Stimulated activated memory B cell treated with anti-CD40 and anti-IgM and Interleukin-4, amounts not matched to agents 10 μg/mL and 1 μg/mL and 100 μg/mL, for 72 hours (primary cell): ENCODE data around the gene GTF2H1.

Experiments
- ATAC-seq: fragments of 150-1000 bp; cut with Tn5 transposase; 2 replicates; pipeline ENCODE4 v1.10.0; 2021
- H3K27ac Mint-ChIP-seq: one replicate; pipeline ENCODE4 v1.8.0; 2022; ENCODE audit warnings: mild to moderate bottlenecking, mixed read lengths
- H3K27me3 Mint-ChIP-seq: one replicate; pipeline ENCODE4 v1.8.0; 2022; ENCODE audit warnings: mixed read lengths
- H3K36me3 Mint-ChIP-seq: one replicate; pipeline ENCODE4 v1.8.0; 2022; ENCODE audit warnings: mixed read lengths
- H3K4me1 Mint-ChIP-seq: one replicate; pipeline ENCODE4 v1.8.0; 2022; ENCODE audit warnings: mixed read lengths
- H3K4me3 Mint-ChIP-seq: one replicate; pipeline ENCODE4 v1.8.0; 2022; ENCODE audit warnings: mild to moderate bottlenecking, moderate library complexity, mixed read lengths
- H3K9me3 Mint-ChIP-seq: one replicate; pipeline ENCODE4 v1.8.0; 2022; ENCODE audit warnings: mixed read lengths

GTF2H1 gene

DNA sequence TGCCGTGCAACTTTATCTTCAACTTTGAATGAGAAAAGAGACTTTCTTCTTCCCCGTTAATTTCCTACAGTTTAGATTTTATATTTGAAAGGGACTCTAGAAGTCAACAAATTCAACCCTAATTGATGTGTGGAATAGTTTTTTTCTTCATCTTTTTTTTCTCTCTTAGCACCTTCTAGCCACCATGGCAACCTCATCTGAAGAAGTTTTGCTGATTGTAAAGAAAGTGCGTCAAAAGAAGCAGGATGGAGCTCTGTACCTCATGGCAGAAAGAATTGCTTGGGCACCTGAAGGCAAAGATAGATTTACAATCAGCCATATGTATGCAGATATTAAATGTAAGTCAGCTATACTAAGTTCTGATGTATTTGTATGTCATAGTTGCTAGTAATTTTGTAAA, 10.5 kb downstream of the GTF2H1 start:
- ATAC-seq, result no peak
- Mint-ChIP-seq H3K27me3 (no peaks in the 10 kb centered on the region), H3K27ac (peak overlapping the region; percentile 73), H3K4me1 (peaks cover 39% of the 10 kb centered on the region), H3K9me3 (no peaks in the 10 kb centered on the region), H3K4me3 (no peak overlapping the region), H3K36me3 (peaks cover 62% of the 10 kb centered on the region)

- H3K27me3 Mint-ChIP-seq, result no peaks in the 10 kb centered on the region
- H3K4me1 Mint-ChIP-seq, result no peaks in the 10 kb centered on the region
Observed at GRCh38 chr11:18347471-18348125, 25.2 kb downstream of the GTF2H1 start.

GRCh38 chr11:18352581-18352980, 30.2 kb downstream of the GTF2H1 start:
- Mint-ChIP-seq H3K9me3 (no peaks in the 10 kb centered on the region), H3K27ac (no peak overlapping the region), H3K36me3 (peaks cover 47% of the 10 kb centered on the region), H3K4me1 (no peaks in the 10 kb centered on the region), H3K4me3 (no peak overlapping the region), H3K27me3 (no peaks in the 10 kb centered on the region)
- no peak for ATAC-seq

More at GRCh38 chr11:18347471-18348125, 25.2 kb downstream of the GTF2H1 start:
- H3K9me3 Mint-ChIP-seq, result no peaks in the 10 kb centered on the region
- no peak overlapping the region for H3K4me3 Mint-ChIP-seq
- peaks cover 45% of the 10 kb centered on the region for H3K36me3 Mint-ChIP-seq
- H3K27ac Mint-ChIP-seq, result no peak overlapping the region
- ATAC-seq, result no peak

- no peak overlapping the region for H3K4me3 Mint-ChIP-seq
- H3K27ac Mint-ChIP-seq, result no peak overlapping the region
- no peaks in the 10 kb centered on the region for H3K9me3 Mint-ChIP-seq
- H3K27me3 Mint-ChIP-seq, result no peaks in the 10 kb centered on the region
- no peaks in the 10 kb centered on the region for H3K4me1 Mint-ChIP-seq
- ATAC-seq, result no peak
- H3K36me3 Mint-ChIP-seq, result peaks cover 41% of the 10 kb centered on the region
Observed at GRCh38 chr11:18358646-18359045, 36.3 kb downstream of the GTF2H1 start.

DNA sequence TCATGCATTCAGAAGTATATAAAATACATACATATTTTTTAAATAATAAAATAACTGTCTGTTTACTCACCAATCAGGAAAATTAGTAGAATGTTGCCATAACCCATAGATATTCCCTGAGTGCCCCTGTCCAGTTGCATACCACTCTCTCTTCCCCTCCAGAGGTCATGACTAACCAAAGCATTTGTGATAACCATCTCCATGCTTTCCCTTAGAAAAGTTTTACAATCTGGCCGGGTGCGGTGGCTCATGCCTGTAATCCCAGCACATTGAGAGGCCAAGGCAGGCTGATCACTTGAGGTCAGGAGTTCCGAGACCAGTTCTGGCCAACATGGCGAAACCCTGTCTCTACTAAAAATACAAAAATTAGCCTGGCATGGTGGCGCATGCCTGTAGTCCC, 38.8 kb downstream of the GTF2H1 start:
- H3K36me3 Mint-ChIP-seq, result peaks cover 42% of the 10 kb centered on the region
- H3K27ac Mint-ChIP-seq, result no peak overlapping the region
- no peaks in the 10 kb centered on the region for H3K27me3 Mint-ChIP-seq
- no peaks in the 10 kb centered on the region for H3K9me3 Mint-ChIP-seq
- ATAC-seq, result no peak
- H3K4me1 Mint-ChIP-seq, result no peaks in the 10 kb centered on the region
- H3K4me3 Mint-ChIP-seq, result no peak overlapping the region

DNA sequence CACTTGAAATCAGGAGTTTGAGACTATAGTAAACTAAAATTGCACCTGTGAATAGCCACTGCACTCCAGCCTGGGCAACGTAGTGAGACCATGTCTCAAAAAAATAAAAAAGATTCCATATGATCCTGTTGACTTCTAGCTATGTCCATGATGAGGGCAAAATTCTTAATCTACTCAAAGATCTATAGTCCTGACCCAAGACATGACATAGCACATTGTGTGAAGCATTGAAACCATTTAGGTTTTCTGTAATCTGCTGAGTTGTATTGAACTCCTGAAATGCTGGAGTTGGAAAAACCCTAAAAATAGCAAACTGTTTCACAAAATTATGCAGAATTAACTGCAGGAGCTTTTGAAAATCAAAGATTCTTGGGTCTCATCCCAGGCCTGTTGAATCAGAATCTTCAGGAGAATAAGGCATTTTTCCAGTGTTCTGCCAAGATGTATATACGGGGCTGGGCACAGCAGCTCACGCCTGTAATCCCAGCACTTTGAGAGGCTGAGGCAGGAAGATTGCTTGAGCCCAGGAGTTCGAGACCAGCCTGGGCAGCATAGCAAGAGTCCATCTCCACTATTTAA, 42.2 kb downstream of the GTF2H1 start:
- H3K27ac Mint-ChIP-seq, result no peak overlapping the region
- no peaks in the 10 kb centered on the region for H3K4me1 Mint-ChIP-seq
- ATAC-seq, result no peak
- no peak overlapping the region for H3K4me3 Mint-ChIP-seq
- no peaks in the 10 kb centered on the region for H3K27me3 Mint-ChIP-seq
- H3K9me3 Mint-ChIP-seq, result no peaks in the 10 kb centered on the region
- H3K36me3 Mint-ChIP-seq, result peaks cover 28% of the 10 kb centered on the region

GRCh38 chr11:18365741-18366140, 43.4 kb downstream of the GTF2H1 start:
- Mint-ChIP-seq H3K27me3 (no peaks in the 10 kb centered on the region), H3K36me3 (peaks cover 28% of the 10 kb centered on the region), H3K4me1 (no peaks in the 10 kb centered on the region), H3K9me3 (no peaks in the 10 kb centered on the region), H3K4me3 (no peak overlapping the region), H3K27ac (no peak overlapping the region)
- ATAC-seq, result no peak

GRCh38 chr11:18366286-18366685, 43.9 kb downstream of the GTF2H1 start:
- Mint-ChIP-seq H3K9me3 (no peaks in the 10 kb centered on the region), H3K27me3 (no peaks in the 10 kb centered on the region), H3K4me3 (no peak overlapping the region), H3K27ac (no peak overlapping the region), H3K36me3 (peaks cover 25% of the 10 kb centered on the region), H3K4me1 (no peaks in the 10 kb centered on the region)
- ATAC-seq, result no peak

DNA sequence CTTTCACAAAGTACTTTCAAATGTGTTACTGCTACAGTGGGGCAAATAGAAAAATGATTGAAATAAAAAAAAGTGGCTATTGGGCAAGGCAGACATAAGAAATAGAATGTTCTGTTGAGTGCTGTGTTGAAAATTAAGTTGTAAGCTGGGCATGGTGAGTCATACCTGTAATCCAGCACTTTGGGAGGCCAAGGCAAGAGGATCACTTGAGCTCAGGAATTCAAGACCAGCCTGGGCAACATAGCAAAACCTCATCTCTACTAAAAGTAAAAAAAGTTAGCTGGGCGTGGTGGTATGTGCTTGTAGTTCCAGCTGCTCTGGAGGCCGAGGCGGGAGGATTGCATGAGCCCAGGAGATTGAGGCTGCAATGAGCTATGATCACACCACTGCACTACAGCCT, 45.1 kb downstream of the GTF2H1 start:
- H3K4me1 Mint-ChIP-seq, result no peaks in the 10 kb centered on the region
- no peak overlapping the region for H3K27ac Mint-ChIP-seq
- H3K4me3 Mint-ChIP-seq, result no peak overlapping the region
- no peaks in the 10 kb centered on the region for H3K27me3 Mint-ChIP-seq
- H3K36me3 Mint-ChIP-seq, result peaks cover 23% of the 10 kb centered on the region
- no peak for ATAC-seq
- no peaks in the 10 kb centered on the region for H3K9me3 Mint-ChIP-seq

DNA sequence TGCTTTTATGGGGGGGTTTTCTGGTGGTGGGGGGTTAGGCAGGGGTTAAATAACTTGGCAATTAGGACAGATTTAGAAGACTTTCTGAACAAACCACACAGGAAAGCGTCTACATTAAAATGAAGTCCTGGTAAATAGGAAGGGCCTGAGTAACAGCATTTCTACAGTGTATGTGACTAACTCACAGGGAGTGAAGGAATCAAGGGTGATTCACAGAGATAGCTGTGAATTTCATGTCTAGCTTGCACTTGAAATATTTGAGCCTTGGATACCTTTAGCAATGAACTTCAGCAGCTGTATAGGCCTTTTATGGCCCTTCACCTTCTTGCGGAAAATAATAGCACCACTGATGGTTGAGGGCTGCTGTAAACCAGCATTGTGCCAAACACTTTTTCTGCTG, 45.9 kb downstream of the GTF2H1 start:
- no peaks in the 10 kb centered on the region for H3K4me1 Mint-ChIP-seq
- no peak overlapping the region for H3K4me3 Mint-ChIP-seq
- H3K36me3 Mint-ChIP-seq, result peaks cover 23% of the 10 kb centered on the region
- H3K9me3 Mint-ChIP-seq, result no peaks in the 10 kb centered on the region
- no peak for ATAC-seq
- H3K27ac Mint-ChIP-seq, result no peak overlapping the region
- no peaks in the 10 kb centered on the region for H3K27me3 Mint-ChIP-seq

- no peak for ATAC-seq
- H3K4me3 Mint-ChIP-seq, result no peak overlapping the region
- no peaks in the 10 kb centered on the region for H3K9me3 Mint-ChIP-seq
- H3K27me3 Mint-ChIP-seq, result no peaks in the 10 kb centered on the region
- H3K27ac Mint-ChIP-seq, result no peak overlapping the region
- H3K4me1 Mint-ChIP-seq, result no peaks in the 10 kb centered on the region
- peaks cover 19% of the 10 kb centered on the region for H3K36me3 Mint-ChIP-seq
Observed at GRCh38 chr11:18369398-18369797, 47.0 kb downstream of the GTF2H1 start.

DNA sequence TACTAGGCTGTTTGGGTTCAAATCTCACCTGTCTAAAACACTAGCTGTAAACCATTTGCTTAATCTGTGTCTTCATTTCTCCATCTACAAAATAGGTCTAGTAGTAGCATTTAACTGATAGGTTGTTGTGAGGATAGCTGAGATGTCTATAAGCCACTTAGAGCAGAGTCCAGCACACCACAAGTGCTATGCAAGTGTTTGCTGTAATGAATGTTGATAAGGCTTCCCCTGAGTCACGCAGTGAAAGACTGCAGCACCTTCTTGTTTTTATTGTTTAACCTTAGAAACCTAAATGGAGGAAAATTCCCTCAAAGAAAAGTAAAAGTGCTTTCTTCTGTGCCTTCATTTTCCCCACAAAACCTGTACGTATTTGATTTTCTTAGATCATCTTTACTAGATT, 48.9 kb downstream of the GTF2H1 start:
- H3K36me3 Mint-ChIP-seq, result peaks cover 9% of the 10 kb centered on the region
- no peak for ATAC-seq
- no peaks in the 10 kb centered on the region for H3K4me1 Mint-ChIP-seq
- H3K27ac Mint-ChIP-seq, result no peak overlapping the region
- no peaks in the 10 kb centered on the region for H3K9me3 Mint-ChIP-seq
- H3K27me3 Mint-ChIP-seq, result no peaks in the 10 kb centered on the region
- H3K4me3 Mint-ChIP-seq, result no peak overlapping the region

DNA sequence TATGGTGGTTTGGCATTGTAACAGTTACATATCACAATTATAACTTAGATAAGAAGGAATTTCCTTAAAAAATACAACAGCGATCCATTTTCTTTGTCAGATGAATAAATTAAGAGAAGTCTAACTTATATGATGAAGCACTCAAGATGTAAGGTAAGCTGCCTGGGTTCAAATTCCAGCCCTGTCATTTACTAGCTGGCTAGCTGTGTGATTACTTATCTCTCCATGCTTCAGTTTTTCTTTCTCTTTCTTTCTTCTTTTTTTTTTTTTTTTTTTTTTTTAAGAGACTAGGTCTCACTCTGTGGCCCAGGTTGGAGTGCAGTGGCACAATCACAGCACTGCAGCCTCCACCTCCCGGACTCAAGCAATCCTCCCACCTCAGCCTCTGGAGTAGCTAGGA, 49.8 kb downstream of the GTF2H1 start:
- no peaks in the 10 kb centered on the region for H3K4me1 Mint-ChIP-seq
- H3K27me3 Mint-ChIP-seq, result no peaks in the 10 kb centered on the region
- no peak overlapping the region for H3K4me3 Mint-ChIP-seq
- H3K27ac Mint-ChIP-seq, result no peak overlapping the region
- no peaks in the 10 kb centered on the region for H3K9me3 Mint-ChIP-seq
- H3K36me3 Mint-ChIP-seq, result peaks cover 6% of the 10 kb centered on the region
- ATAC-seq, result no peak

GRCh38 chr11:18374956-18375355, 52.6 kb downstream of the GTF2H1 start:
- no peaks in the 10 kb centered on the region for H3K9me3 Mint-ChIP-seq
- ATAC-seq, result no peak
- H3K27me3 Mint-ChIP-seq, result no peaks in the 10 kb centered on the region
- peak overlapping the region; percentile 13 for H3K27ac Mint-ChIP-seq
- H3K36me3 Mint-ChIP-seq, result no peaks in the 10 kb centered on the region
- H3K4me1 Mint-ChIP-seq, result no peaks in the 10 kb centered on the region
- H3K4me3 Mint-ChIP-seq, result no peak overlapping the region

GRCh38 chr11:18375941-18376340, 53.6 kb downstream of the GTF2H1 start:
- no peak overlapping the region for H3K27ac Mint-ChIP-seq
- no peaks in the 10 kb centered on the region for H3K4me1 Mint-ChIP-seq
- H3K4me3 Mint-ChIP-seq, result no peak overlapping the region
- H3K27me3 Mint-ChIP-seq, result no peaks in the 10 kb centered on the region
- no peaks in the 10 kb centered on the region for H3K9me3 Mint-ChIP-seq
- H3K36me3 Mint-ChIP-seq, result no peaks in the 10 kb centered on the region
- ATAC-seq, result no peak

DNA sequence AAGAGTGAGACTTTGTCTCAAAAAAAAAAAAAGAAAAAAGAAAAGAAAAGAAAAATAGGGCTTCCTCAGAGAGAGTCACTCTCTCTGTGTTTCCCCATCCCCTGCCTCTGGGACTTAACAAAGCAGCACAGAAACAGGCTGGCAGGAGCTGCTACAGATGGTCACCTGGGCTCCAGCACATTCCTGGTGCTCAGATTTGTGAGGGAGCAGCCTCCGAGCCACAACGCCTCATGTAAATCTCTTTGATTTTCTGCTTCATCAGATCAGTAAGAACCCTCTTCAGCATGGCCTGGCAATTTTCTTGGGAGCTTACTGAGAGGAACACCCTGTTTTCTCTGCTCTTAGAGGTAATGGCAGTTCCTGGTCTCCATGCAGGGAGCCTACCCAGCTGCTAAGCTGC, 56.8 kb downstream of the GTF2H1 start:
- no peak overlapping the region for H3K4me3 Mint-ChIP-seq
- H3K4me1 Mint-ChIP-seq, result peaks cover 14% of the 10 kb centered on the region
- no peaks in the 10 kb centered on the region for H3K27me3 Mint-ChIP-seq
- no peak overlapping the region for H3K27ac Mint-ChIP-seq
- ATAC-seq, result no peak
- no peaks in the 10 kb centered on the region for H3K9me3 Mint-ChIP-seq
- H3K36me3 Mint-ChIP-seq, result no peaks in the 10 kb centered on the region
